Astrocyte (in vitro differentiated cells and primary cell): ENCODE results near the gene LYRM4. TPM values are rescaled to one million over a fixed set of nuclear protein-coding genes. Genes with fewer than 3 reads are reported as not detected.
"Not testable (repeated sequence)": the region's sequence is repeated elsewhere in the genome, so short reads cannot be mapped to it uniquely, and the experiment has no call there.

Source experiments
- DNase-seq: peaks from one replicate; pipeline ENCODE4 v3.0.0-alpha.2; 2010; ENCODE audit warnings: low read depth
- FAIRE-seq: peaks from 2 replicates; lab custom pipeline; 2011; peaks lifted over from hg19 to GRCh38; lab: Jason Lieb, UNC
- H2AFZ ChIP-seq: 2 replicates; pipeline ENCODE4 v1.6.0; 2012; ENCODE audit warnings: low read depth, low read length, inconsistent platforms
- H3K27ac ChIP-seq: 2 replicates; pipeline ENCODE4 v1.5.1; 2011; ENCODE audit warnings: low read depth, low read length, inconsistent platforms
- H3K27me3 ChIP-seq: 2 replicates; pipeline ENCODE4 v1.6.0; 2011; ENCODE audit warnings: low read length, inconsistent platforms; ENCODE audit not compliant: insufficient read depth
- H3K36me3 ChIP-seq: 2 replicates; pipeline ENCODE4 v1.5.1; 2011; ENCODE audit warnings: low read length, inconsistent platforms; ENCODE audit not compliant: insufficient read depth
- H3K4me1 ChIP-seq: 2 replicates; pipeline ENCODE4 v1.5.1; 2011; ENCODE audit warnings: low read length, inconsistent platforms; ENCODE audit not compliant: insufficient read depth
- H3K4me2 ChIP-seq: 2 replicates; pipeline ENCODE4 v1.6.0; 2012; ENCODE audit warnings: low read length, inconsistent platforms
- H3K4me3 ChIP-seq: 2 replicates; pipeline ENCODE4 v1.5.1; 2011; ENCODE audit warnings: low read depth, mild to moderate bottlenecking, low read length, inconsistent platforms; ENCODE audit not compliant: insufficient read depth
- H3K79me2 ChIP-seq: 2 replicates; pipeline ENCODE4 v1.6.0; 2012; ENCODE audit warnings: mild to moderate bottlenecking, low read length, inconsistent platforms; ENCODE audit not compliant: insufficient read depth
- H3K9ac ChIP-seq: 2 replicates; pipeline ENCODE4 v1.6.0; 2012; ENCODE audit warnings: mild to moderate bottlenecking, low read length, inconsistent platforms
- H3K9me3 ChIP-seq: 2 replicates; pipeline ENCODE4 v1.5.1; 2012; ENCODE audit warnings: low read depth, mild to moderate bottlenecking, low read length, inconsistent platforms; ENCODE audit not compliant: insufficient read depth
- H4K20me1 ChIP-seq: 2 replicates; pipeline ENCODE4 v1.6.0; 2012; ENCODE audit warnings: low read length, inconsistent platforms; ENCODE audit not compliant: insufficient read depth
- H3K27ac Mint-ChIP-seq: one replicate; pipeline ENCODE4 v1.8.0; 2021; ENCODE audit warnings: mild to moderate bottlenecking, mixed read lengths; ENCODE audit not compliant: unreplicated experiment
- H3K27me3 Mint-ChIP-seq: one replicate; pipeline ENCODE4 v1.8.0; 2021; ENCODE audit warnings: low read depth, mixed read lengths; ENCODE audit not compliant: unreplicated experiment
- H3K36me3 Mint-ChIP-seq: one replicate; pipeline ENCODE4 v1.8.0; 2021; ENCODE audit warnings: low read depth, mixed read lengths; ENCODE audit not compliant: unreplicated experiment
- H3K4me1 Mint-ChIP-seq: one replicate; pipeline ENCODE4 v1.8.0; 2021; ENCODE audit warnings: low read depth, mixed read lengths; ENCODE audit not compliant: unreplicated experiment
- H3K4me3 Mint-ChIP-seq: one replicate; pipeline ENCODE4 v1.8.0; 2021; ENCODE audit warnings: mild to moderate bottlenecking, moderate library complexity, mixed read lengths; ENCODE audit not compliant: unreplicated experiment
- H3K9me3 Mint-ChIP-seq: one replicate; pipeline ENCODE4 v1.8.0; 2021; ENCODE audit warnings: mild to moderate bottlenecking, mixed read lengths; ENCODE audit not compliant: unreplicated experiment
- EZH2 ChIP-seq: IDR thresholded peaks from 2 replicates; pipeline ENCODE4 v1.6.1; 2012; ENCODE audit warnings: mild to moderate bottlenecking, low read length, inconsistent platforms; ENCODE audit not compliant: insufficient read depth
- total RNA-seq: library from RNA; stranded (reverse); gene quantifications from 2 replicates; pipeline ENCODE4 v1.2.1, GENCODE V29; 2021
- TF ChIP-seq, protein P1 (sequence below): IDR thresholded peaks from 2 replicates; pipeline ENCODE4 v1.5.1; 2011; ENCODE audit warnings: low read depth, mild to moderate bottlenecking, inconsistent platforms, low read length, moderate library complexity; ENCODE audit not compliant: insufficient read depth

Gene LYRM4
- total RNA-seq, 1 donor from 2014 or later, result 39.1 TPM

DNA sequence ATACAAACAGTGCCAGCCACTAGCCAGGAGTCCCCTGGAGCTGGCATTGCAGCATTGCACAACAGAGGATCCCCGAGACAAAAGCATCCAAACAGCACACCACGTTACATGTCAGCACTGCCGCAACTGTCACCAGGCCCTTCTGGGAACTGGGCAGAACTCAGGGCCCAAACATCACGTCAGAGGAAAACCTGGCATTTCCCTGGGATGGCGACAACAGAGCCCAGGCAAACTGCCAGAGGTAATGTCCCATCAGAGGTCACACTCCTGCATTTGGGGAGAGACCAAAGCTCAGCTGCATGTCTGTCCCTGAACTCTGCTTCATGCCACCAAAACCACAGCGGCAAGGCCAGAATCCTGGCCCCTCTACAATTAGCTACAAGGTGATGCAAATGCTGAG, 139.3 kb downstream of the LYRM4 start:
- no peaks in the 10 kb centered on the region for H3K79me2 ChIP-seq
- TF ChIP-seq, protein P1, sequence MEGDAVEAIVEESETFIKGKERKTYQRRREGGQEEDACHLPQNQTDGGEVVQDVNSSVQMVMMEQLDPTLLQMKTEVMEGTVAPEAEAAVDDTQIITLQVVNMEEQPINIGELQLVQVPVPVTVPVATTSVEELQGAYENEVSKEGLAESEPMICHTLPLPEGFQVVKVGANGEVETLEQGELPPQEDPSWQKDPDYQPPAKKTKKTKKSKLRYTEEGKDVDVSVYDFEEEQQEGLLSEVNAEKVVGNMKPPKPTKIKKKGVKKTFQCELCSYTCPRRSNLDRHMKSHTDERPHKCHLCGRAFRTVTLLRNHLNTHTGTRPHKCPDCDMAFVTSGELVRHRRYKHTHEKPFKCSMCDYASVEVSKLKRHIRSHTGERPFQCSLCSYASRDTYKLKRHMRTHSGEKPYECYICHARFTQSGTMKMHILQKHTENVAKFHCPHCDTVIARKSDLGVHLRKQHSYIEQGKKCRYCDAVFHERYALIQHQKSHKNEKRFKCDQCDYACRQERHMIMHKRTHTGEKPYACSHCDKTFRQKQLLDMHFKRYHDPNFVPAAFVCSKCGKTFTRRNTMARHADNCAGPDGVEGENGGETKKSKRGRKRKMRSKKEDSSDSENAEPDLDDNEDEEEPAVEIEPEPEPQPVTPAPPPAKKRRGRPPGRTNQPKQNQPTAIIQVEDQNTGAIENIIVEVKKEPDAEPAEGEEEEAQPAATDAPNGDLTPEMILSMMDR, result no peak
- TF ChIP-seq EZH2, result no peak
- no peak overlapping the region for H3K9ac ChIP-seq
- H2AFZ ChIP-seq, result no peak overlapping the region
- no peak overlapping the region for H3K4me2 ChIP-seq
- no peak overlapping the region for H3K4me3 ChIP-seq
- H3K27ac ChIP-seq, result no peak overlapping the region
- Mint-ChIP-seq H3K27ac (no peak overlapping the region), H3K4me3 (no peak overlapping the region), H3K9me3 (peaks cover 4% of the 10 kb centered on the region), H3K36me3 (peaks cover 4% of the 10 kb centered on the region), H3K27me3 (no peaks in the 10 kb centered on the region), H3K4me1 (peaks cover 18% of the 10 kb centered on the region)
- H3K4me1 ChIP-seq, result peaks cover 20% of the 10 kb centered on the region
- peaks cover 31% of the 10 kb centered on the region for H4K20me1 ChIP-seq
- peaks cover 2% of the 10 kb centered on the region for H3K9me3 ChIP-seq
- H3K36me3 ChIP-seq, result no peaks in the 10 kb centered on the region
- FAIRE-seq (no peak), DNase-seq (no peak)
- no peaks in the 10 kb centered on the region for H3K27me3 ChIP-seq

DNA sequence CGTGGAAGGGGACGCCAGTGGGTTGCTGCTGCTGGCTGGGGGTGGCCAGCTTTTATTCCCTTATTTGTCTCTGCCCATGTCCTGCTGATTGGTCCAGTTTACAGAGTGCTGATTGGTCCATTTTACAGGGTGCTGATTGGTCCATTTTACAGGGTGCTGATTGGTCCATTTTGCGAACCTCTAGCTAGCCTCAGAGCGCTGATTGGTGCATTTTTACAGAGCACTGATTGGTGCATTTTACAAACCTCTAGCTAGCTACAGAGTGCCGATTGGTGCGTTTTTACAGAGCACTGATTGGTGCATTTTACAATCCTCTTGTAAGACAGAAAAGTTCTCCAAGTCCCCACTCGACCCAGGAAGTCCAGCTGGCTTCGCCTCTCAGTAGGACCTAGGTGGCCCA, 140.2 kb downstream of the LYRM4 start:
- Histone ChIP-seq H3K4me1 (peaks cover 11% of the 10 kb centered on the region), H4K20me1 (peaks cover 24% of the 10 kb centered on the region)
- not testable (repeated sequence) for H3K9ac ChIP-seq, H3K4me2 ChIP-seq, DNase-seq, H3K27ac ChIP-seq, H3K36me3 ChIP-seq, H3K27me3 Mint-ChIP-seq, H2AFZ ChIP-seq, H3K4me3 ChIP-seq, H3K36me3 Mint-ChIP-seq, FAIRE-seq, H3K4me3 Mint-ChIP-seq, H3K9me3 Mint-ChIP-seq, H3K4me1 Mint-ChIP-seq, H3K9me3 ChIP-seq, H3K79me2 ChIP-seq, H3K27ac Mint-ChIP-seq, H3K27me3 ChIP-seq

DNA sequence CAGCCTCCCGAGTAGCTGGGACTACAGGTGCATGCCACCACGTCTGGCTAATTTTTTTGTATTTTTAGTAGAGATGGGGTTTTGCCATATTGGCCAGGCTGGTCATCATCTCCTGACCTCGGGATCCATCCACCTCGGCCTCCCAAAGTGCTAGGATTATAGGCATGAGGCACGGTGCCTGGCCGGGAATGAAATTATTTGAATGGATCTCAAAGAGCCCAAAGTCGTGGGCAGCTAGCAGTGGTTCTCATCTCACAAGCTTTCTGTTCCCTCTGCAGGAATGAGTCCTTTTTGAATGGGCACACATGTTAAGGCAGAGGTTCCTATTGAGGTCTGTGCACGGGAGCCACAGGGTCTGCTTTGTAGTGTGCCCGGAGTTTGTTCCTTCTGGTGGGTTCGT, 140.7 kb downstream of the LYRM4 start:
- Mint-ChIP-seq H3K27ac (no peak overlapping the region), H3K36me3 (peaks cover 4% of the 10 kb centered on the region), H3K4me3 (no peak overlapping the region), H3K27me3 (peaks cover 4% of the 10 kb centered on the region), H3K4me1 (peaks cover 4% of the 10 kb centered on the region), H3K9me3 (peaks cover 4% of the 10 kb centered on the region)
- TF ChIP-seq, protein P1, result no peak
- no peak for TF ChIP-seq EZH2
- Histone ChIP-seq H2AFZ (no peak overlapping the region), H3K79me2 (no peaks in the 10 kb centered on the region), H3K9me3 (peaks cover 2% of the 10 kb centered on the region), H3K4me2 (no peak overlapping the region), H3K27me3 (no peaks in the 10 kb centered on the region), H3K27ac (no peak overlapping the region), H3K4me1 (peaks cover 6% of the 10 kb centered on the region), H3K36me3 (no peaks in the 10 kb centered on the region), H3K4me3 (no peak overlapping the region), H3K9ac (no peak overlapping the region), H4K20me1 (peaks cover 21% of the 10 kb centered on the region)
- DNase-seq (no peak), FAIRE-seq (no peak)
